Mucosa of stomach (tissue), 1 donor: ENCODE data around the gene CLSTN2.

Source experiments
- H3K27me3 ChIP-seq: one replicate; pipeline ENCODE4 v1.7.0; 2013; ENCODE audit warnings: mild to moderate bottlenecking, low read length; ENCODE audit not compliant: control insufficient read depth, insufficient read depth
- H3K36me3 ChIP-seq: one replicate; pipeline ENCODE4 v1.7.0; 2013; ENCODE audit warnings: low read length; ENCODE audit not compliant: control insufficient read depth, insufficient read depth
- H3K4me1 ChIP-seq: one replicate; pipeline ENCODE4 v1.7.0; 2013; ENCODE audit warnings: mild to moderate bottlenecking, low read length; ENCODE audit not compliant: control insufficient read depth, insufficient read depth
- H3K4me3 ChIP-seq: one replicate; pipeline ENCODE4 v1.7.0; 2013; ENCODE audit warnings: low read length
- H3K9ac ChIP-seq: one replicate; pipeline ENCODE4 v1.7.0; 2013; ENCODE audit warnings: mild to moderate bottlenecking, low read length, moderate library complexity
- H3K9me3 ChIP-seq: one replicate; pipeline ENCODE4 v1.7.0; 2013; ENCODE audit warnings: mild to moderate bottlenecking, low read length, moderate library complexity; ENCODE audit not compliant: control insufficient read depth
- donor health status: Pancreatic carcinoma.

CLSTN2 gene

GRCh38 chr3:140167600-140168281 is 232.8 kb downstream of the CLSTN2 start:
- no peaks in the 10 kb centered on the region for H3K27me3 ChIP-seq
- H3K36me3 ChIP-seq: no peaks in the 10 kb centered on the region
- H3K4me1 ChIP-seq: no peaks in the 10 kb centered on the region
- no peaks in the 10 kb centered on the region for H3K9me3 ChIP-seq
- H3K9ac ChIP-seq: no peak overlapping the region
- no peak overlapping the region for H3K4me3 ChIP-seq

GRCh38 chr3:140170612-140171011 is 235.6 kb downstream of the CLSTN2 start:
- H3K9me3 ChIP-seq: no peaks in the 10 kb centered on the region
- no peak overlapping the region for H3K9ac ChIP-seq
- no peaks in the 10 kb centered on the region for H3K4me1 ChIP-seq
- H3K27me3 ChIP-seq: no peaks in the 10 kb centered on the region
- H3K4me3 ChIP-seq: no peak overlapping the region
- H3K36me3 ChIP-seq: no peaks in the 10 kb centered on the region

GRCh38 chr3:140176526-140176925 is 241.5 kb downstream of the CLSTN2 start:
- H3K4me1 ChIP-seq: no peaks in the 10 kb centered on the region
- H3K27me3 ChIP-seq: no peaks in the 10 kb centered on the region
- H3K36me3 ChIP-seq: no peaks in the 10 kb centered on the region
- H3K9me3 ChIP-seq: no peaks in the 10 kb centered on the region
- no peak overlapping the region for H3K9ac ChIP-seq
- no peak overlapping the region for H3K4me3 ChIP-seq

- H3K27me3 ChIP-seq: no peaks in the 10 kb centered on the region
- no peaks in the 10 kb centered on the region for H3K4me1 ChIP-seq
- H3K9ac ChIP-seq: no peak overlapping the region
- H3K9me3 ChIP-seq: no peaks in the 10 kb centered on the region
- H3K36me3 ChIP-seq: no peaks in the 10 kb centered on the region
- no peak overlapping the region for H3K4me3 ChIP-seq
Measured at GRCh38 chr3:140177943-140178342, 243.0 kb downstream of the CLSTN2 start.

GRCh38 chr3:140178482-140178881 is 243.5 kb downstream of the CLSTN2 start:
- no peak overlapping the region for H3K9ac ChIP-seq

GRCh38 chr3:140180603-140181002 is 245.6 kb downstream of the CLSTN2 start:
- H3K9me3 ChIP-seq: no peaks in the 10 kb centered on the region
- H3K4me3 ChIP-seq: no peak overlapping the region
- no peaks in the 10 kb centered on the region for H3K27me3 ChIP-seq
- H3K4me1 ChIP-seq: no peaks in the 10 kb centered on the region
- H3K36me3 ChIP-seq: no peaks in the 10 kb centered on the region
- no peak overlapping the region for H3K9ac ChIP-seq

More at GRCh38 chr3:140178482-140178881, 243.5 kb downstream of the CLSTN2 start:
- H3K27me3 ChIP-seq: no peaks in the 10 kb centered on the region
- H3K36me3 ChIP-seq: no peaks in the 10 kb centered on the region
- H3K9me3 ChIP-seq: no peaks in the 10 kb centered on the region
- no peak overlapping the region for H3K4me3 ChIP-seq
- H3K4me1 ChIP-seq: no peaks in the 10 kb centered on the region

GRCh38 chr3:140185375-140185774 is 250.4 kb downstream of the CLSTN2 start:
- Histone ChIP-seq H3K9ac (no peak overlapping the region), H3K4me1 (no peaks in the 10 kb centered on the region), H3K27me3 (no peaks in the 10 kb centered on the region), H3K9me3 (no peaks in the 10 kb centered on the region), H3K4me3 (no peak overlapping the region), H3K36me3 (no peaks in the 10 kb centered on the region)

GRCh38 chr3:140186421-140186920 is 251.5 kb downstream of the CLSTN2 start:
- H3K4me1 ChIP-seq: no peaks in the 10 kb centered on the region
- H3K36me3 ChIP-seq: no peaks in the 10 kb centered on the region
- no peaks in the 10 kb centered on the region for H3K27me3 ChIP-seq
- H3K9me3 ChIP-seq: no peaks in the 10 kb centered on the region
- H3K9ac ChIP-seq: no peak overlapping the region
- no peak overlapping the region for H3K4me3 ChIP-seq

- Histone ChIP-seq H3K36me3 (no peaks in the 10 kb centered on the region), H3K27me3 (no peaks in the 10 kb centered on the region)
Measured at GRCh38 chr3:140187028-140187427, 252.0 kb downstream of the CLSTN2 start.

GRCh38 chr3:140187656-140188221 is 252.8 kb downstream of the CLSTN2 start:
- H3K4me3 ChIP-seq: no peak overlapping the region
- no peaks in the 10 kb centered on the region for H3K36me3 ChIP-seq
- H3K9ac ChIP-seq: no peak overlapping the region
- H3K4me1 ChIP-seq: no peaks in the 10 kb centered on the region
- no peaks in the 10 kb centered on the region for H3K27me3 ChIP-seq
- no peaks in the 10 kb centered on the region for H3K9me3 ChIP-seq

More at GRCh38 chr3:140187028-140187427, 252.0 kb downstream of the CLSTN2 start:
- Histone ChIP-seq H3K9ac (no peak overlapping the region), H3K4me1 (no peaks in the 10 kb centered on the region), H3K9me3 (no peaks in the 10 kb centered on the region), H3K4me3 (no peak overlapping the region)

- Histone ChIP-seq H3K36me3 (no peaks in the 10 kb centered on the region), H3K27me3 (no peaks in the 10 kb centered on the region), H3K4me1 (no peaks in the 10 kb centered on the region), H3K9ac (no peak overlapping the region), H3K4me3 (no peak overlapping the region), H3K9me3 (no peaks in the 10 kb centered on the region)
Measured at GRCh38 chr3:140188285-140188684, 253.3 kb downstream of the CLSTN2 start.

GRCh38 chr3:140189267-140189666 is 254.3 kb downstream of the CLSTN2 start:
- Histone ChIP-seq H3K4me1 (no peaks in the 10 kb centered on the region), H3K9me3 (no peaks in the 10 kb centered on the region)

More at GRCh38 chr3:140189267-140189666, 254.3 kb downstream of the CLSTN2 start:
- Histone ChIP-seq H3K27me3 (no peaks in the 10 kb centered on the region), H3K36me3 (no peaks in the 10 kb centered on the region), H3K4me3 (no peak overlapping the region), H3K9ac (no peak overlapping the region)
